Neutrophil (primary cell): ENCODE data around the gene MAST4.

Experiments used
- H3K27ac ChIP-seq: fragments of 200-600 bp; sonication (generic); 2 replicates; pipeline ENCODE4 v1.5.1; 2016; ENCODE audit warnings: mild to moderate bottlenecking, moderate library complexity
- H3K27me3 ChIP-seq: fragments of 200-600 bp; sonication (generic); 2 replicates; pipeline ENCODE4 v1.6.0; 2016; ENCODE audit warnings: mild to moderate bottlenecking
- H3K36me3 ChIP-seq: fragments of 200-600 bp; sonication (generic); 2 replicates; pipeline ENCODE4 v1.5.1; 2017
- H3K4me1 ChIP-seq, 2 experiments: fragments of 200-600 bp in 1 of 2; sonication (generic) in 1 of 2; 1 replicate in 1 of 2; 2 replicates in 1 of 2; pipeline versions ENCODE4 v1.5.1 to v1.6.1; 2013 to 2016; ENCODE audit warnings: low read depth in 1 of 2, low read length in 1 of 2, mild to moderate bottlenecking in 1 of 2, moderate library complexity in 1 of 2; ENCODE audit not compliant: control insufficient read depth in 1 of 2, insufficient read depth in 1 of 2
- H3K4me3 ChIP-seq, 2 experiments: fragments of 200-600 bp in 1 of 2; sonication (generic) in 1 of 2; 1 replicate in 1 of 2; 2 replicates in 1 of 2; pipeline ENCODE4 v1.5.1; 2013 to 2016; ENCODE audit warnings: low read depth in 1 of 2, low read length in 1 of 2, mild to moderate bottlenecking in 1 of 2, moderate library complexity in 1 of 2
- H3K9me3 ChIP-seq: fragments of 200-600 bp; sonication (generic); 2 replicates; pipeline ENCODE4 v1.5.1; 2016
- CTCF ChIP-seq: fragments of 200-600 bp; sonication (generic); IDR thresholded peaks from 2 replicates; pipeline ENCODE4 v1.5.1; 2016; ENCODE audit warnings: antibody characterized with exemption

Gene MAST4

GRCh38 chr5:66807743-66808142 is 211.6 kb downstream of the MAST4 start:
- TF ChIP-seq CTCF, result no peak
- H3K4me3 ChIP-seq, result no peak overlapping the region
- H3K9me3 ChIP-seq, result no peaks in the 10 kb centered on the region
- H3K27ac ChIP-seq, result no peak overlapping the region
- H3K36me3 ChIP-seq, result no peaks in the 10 kb centered on the region
- H3K4me1 ChIP-seq, result no peaks in the 10 kb centered on the region
- H3K27me3 ChIP-seq, result peaks cover 13% of the 10 kb centered on the region

GRCh38 chr5:66808663-66809062 is 212.5 kb downstream of the MAST4 start:
- Histone ChIP-seq H3K27ac (no peak overlapping the region), H3K4me3 (no peak overlapping the region), H3K36me3 (no peaks in the 10 kb centered on the region), H3K27me3 (peaks cover 14% of the 10 kb centered on the region), H3K9me3 (no peaks in the 10 kb centered on the region), H3K4me1 (no peaks in the 10 kb centered on the region)
- no peak for TF ChIP-seq CTCF

- H3K36me3 ChIP-seq, result no peaks in the 10 kb centered on the region
- H3K4me3 ChIP-seq, result no peak overlapping the region
- H3K27me3 ChIP-seq, result peaks cover 11% of the 10 kb centered on the region
- no peak overlapping the region for H3K27ac ChIP-seq
- no peaks in the 10 kb centered on the region for H3K4me1 ChIP-seq
- TF ChIP-seq CTCF, result no peak
- no peaks in the 10 kb centered on the region for H3K9me3 ChIP-seq
These were observed 214.0 kb downstream of the MAST4 start for GRCh38 chr5:66810151-66810550.

GRCh38 chr5:66810848-66811261 is 214.7 kb downstream of the MAST4 start:
- Histone ChIP-seq H3K36me3 (no peaks in the 10 kb centered on the region), H3K27me3 (peaks cover 15% of the 10 kb centered on the region), H3K27ac (no peak overlapping the region), H3K4me1 (no peaks in the 10 kb centered on the region), H3K9me3 (no peaks in the 10 kb centered on the region), H3K4me3 (no peak overlapping the region)
- TF ChIP-seq CTCF, result no peak

- H3K4me1 ChIP-seq, result no peaks in the 10 kb centered on the region
- no peak overlapping the region for H3K27ac ChIP-seq
- no peak for TF ChIP-seq CTCF
- H3K27me3 ChIP-seq, result peaks cover 25% of the 10 kb centered on the region
- no peak overlapping the region for H3K4me3 ChIP-seq
- no peaks in the 10 kb centered on the region for H3K36me3 ChIP-seq
- no peaks in the 10 kb centered on the region for H3K9me3 ChIP-seq
These were observed 216.1 kb downstream of the MAST4 start for GRCh38 chr5:66812291-66812690.

- Histone ChIP-seq H3K27ac (no peak overlapping the region), H3K4me1 (no peaks in the 10 kb centered on the region), H3K36me3 (no peaks in the 10 kb centered on the region), H3K9me3 (no peaks in the 10 kb centered on the region), H3K4me3 (no peak overlapping the region), H3K27me3 (peaks cover 29% of the 10 kb centered on the region)
- no peak for TF ChIP-seq CTCF
These were observed 217.1 kb downstream of the MAST4 start for GRCh38 chr5:66813306-66813705.
